Kidney capillary endothelial cell (primary cell): Measurements from ENCODE around the gene CRISP1.
"Not testable (repeated sequence)": the region's sequence is repeated elsewhere in the genome, so short reads cannot be mapped to it uniquely, and the experiment has no call there.

ENCODE experiments used
- DNase-seq: peaks from one replicate; pipeline ENCODE4 v3.0.0-alpha.2; 2018; ENCODE audit warnings: low spot score

Gene CRISP1, protein sequence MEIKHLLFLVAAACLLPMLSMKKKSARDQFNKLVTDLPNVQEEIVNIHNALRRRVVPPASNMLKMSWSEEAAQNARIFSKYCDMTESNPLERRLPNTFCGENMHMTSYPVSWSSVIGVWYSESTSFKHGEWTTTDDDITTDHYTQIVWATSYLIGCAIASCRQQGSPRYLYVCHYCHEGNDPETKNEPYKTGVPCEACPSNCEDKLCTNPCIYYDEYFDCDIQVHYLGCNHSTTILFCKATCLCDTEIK

GRCh38 chr6:49866485-49866943 is at the start of gene CRISP1:
Gene CRISP1 (minus strand): TSS chr6:49866535. CDS start chr6:49857400, 9,135 bp downstream.
- DNase-seq, result no peak

DNA sequence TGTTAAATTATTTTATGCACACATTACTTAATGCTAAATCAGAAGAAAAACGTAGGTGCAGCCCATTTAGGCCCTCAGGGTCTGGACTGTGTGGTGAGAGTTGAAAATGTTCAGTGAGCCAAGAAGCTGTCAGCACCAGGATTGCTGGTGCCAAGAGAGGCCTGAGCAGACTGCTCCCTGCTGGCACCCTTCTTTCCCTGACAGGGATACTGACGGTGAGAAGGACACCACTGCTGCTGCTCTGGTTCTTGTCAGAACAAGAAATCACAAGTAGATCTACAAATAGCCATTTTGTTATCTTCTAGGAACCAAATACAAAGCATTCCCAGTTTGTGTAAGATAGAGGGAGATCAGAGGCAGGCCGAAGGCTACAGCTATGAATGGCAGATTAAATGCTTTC is 48.7 kb upstream of the CRISP1 start:
- no peak for DNase-seq

- no peak for DNase-seq
Measured at GRCh38 chr6:49913636-49914375, 47.5 kb upstream of the CRISP1 start.

GRCh38 chr6:49912196-49912595 is 45.9 kb upstream of the CRISP1 start:
- no peak for DNase-seq

- no peak for DNase-seq
Measured at GRCh38 chr6:49911252-49911651, 44.9 kb upstream of the CRISP1 start.

DNA sequence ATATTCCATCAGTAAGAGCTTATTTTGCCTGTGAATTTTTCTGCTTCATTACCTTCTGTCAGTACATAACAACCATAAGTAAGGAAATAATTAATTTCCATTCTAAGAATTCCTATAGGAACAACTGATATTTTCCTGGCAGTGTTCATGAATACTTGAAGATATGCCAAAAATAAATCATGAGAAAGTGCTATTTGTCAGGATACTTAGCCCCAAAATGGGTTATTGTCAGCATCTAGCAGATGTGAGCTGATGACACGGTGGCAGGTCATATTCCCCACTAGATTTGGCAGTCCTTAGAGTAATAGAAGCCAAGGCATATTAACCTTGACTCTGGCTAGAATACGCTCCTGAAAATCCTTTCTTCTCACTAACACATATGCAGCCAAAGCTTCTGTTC is 43.2 kb upstream of the CRISP1 start:
- no peak for DNase-seq

- no peak for DNase-seq
Measured at GRCh38 chr6:49906526-49906925, 40.2 kb upstream of the CRISP1 start.

DNA sequence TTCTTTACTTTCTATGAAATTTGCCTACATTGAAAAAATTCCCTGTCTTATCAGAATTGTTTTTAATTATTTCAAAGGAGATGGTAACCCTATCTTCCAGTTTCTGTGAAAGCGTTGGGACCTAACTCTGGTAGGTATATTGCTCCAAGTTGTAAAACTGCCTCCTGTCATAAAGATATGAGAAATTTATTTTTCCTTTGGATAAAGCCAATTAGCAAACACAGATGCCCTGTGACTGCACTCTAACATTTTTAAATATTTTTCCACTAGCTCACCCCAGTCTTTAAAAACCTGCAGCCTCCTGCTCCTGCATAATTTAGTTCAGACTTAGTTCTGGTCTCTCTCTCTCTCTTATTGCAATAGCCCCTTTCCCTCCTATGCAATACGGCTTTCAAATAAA is 39.0 kb upstream of the CRISP1 start:
- DNase-seq, result no peak

DNA sequence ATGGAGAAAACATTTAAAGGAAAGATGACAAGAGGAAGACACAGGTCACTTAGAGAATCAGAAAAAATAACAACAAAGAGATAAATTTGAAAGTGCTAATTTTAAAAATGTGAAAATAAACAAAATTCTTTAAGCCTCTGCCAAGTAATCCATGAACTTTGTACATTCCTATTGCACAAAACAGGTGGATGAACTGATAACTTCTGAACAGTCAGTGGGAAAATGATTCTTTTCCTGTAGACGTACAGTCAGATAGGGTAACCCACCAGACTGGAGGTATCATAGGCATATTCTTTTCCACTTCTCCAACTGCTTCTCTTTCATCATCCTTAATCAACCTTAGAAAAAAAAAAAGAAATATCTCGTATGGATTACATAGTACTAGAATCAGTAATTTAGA is 36.5 kb upstream of the CRISP1 start:
- no peak for DNase-seq

DNA sequence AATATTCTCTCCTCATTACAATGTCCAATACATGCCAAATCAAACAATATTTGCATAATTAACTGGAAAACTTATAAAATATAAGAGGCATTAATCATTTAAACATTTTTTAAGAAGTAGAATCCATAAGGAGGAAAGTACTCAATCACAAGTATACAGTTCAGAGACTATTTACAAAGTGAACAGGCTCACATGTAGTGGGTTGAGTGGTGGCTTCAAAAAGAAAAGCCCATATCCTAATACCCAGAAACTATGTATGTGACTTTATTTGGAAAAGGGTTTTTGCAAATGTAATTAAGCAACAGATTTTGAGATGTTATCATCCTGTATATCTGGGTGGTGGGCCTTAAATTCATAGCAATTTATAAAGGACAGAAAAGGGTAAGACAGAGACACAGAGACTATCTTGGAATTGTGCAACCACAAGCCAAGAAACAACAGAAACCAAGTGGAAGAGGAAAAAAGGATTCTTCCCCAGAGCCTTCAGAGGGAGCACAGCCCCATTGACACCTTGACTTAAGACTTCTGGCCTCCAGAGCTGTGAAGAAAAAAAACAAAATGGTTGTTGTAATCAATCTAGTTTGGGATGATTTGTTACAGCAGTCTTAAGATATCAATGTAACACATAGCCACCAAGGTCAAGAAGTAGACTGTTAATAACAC is 32.7 kb upstream of the CRISP1 start:
- no peak for DNase-seq

- DNase-seq, result not testable (repeated sequence)
Measured at GRCh38 chr6:49895553-49895952, 29.2 kb upstream of the CRISP1 start.

GRCh38 chr6:49892280-49892679 is 25.9 kb upstream of the CRISP1 start:
- no peak for DNase-seq

GRCh38 chr6:49890988-49891387 is 24.7 kb upstream of the CRISP1 start:
- DNase-seq, result no peak

DNA sequence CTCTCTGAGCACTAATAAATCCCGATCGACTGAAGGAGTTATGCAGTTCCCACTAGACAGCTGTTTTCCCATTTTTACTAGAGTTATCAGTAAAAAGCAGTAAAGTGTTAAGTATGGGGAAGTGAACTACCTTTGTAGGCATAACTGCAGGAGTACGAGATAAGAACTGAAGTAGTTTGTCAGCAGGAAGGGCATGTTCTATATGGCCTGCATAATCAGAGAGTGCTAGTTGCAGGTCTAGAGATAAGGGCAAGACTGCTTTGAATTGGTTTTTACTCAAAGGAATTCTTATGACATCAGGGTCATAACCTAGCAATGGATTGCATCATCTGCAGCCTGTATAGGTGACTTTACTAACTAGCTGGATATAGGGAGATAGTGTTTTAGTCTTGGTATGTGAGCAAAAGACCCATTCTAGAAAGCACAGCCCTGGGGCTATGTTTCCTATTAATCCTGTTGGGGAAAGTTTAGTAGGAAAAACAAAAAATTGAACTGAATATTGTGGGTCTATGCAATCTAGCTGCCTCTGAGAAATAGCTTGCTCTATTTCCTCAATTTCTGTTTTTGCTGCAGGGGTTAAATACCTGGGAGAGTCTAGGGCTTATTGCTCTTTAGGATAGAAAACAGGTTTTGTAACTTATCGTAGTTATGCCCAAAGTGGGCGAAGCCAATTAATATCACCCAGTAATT is 22.6 kb upstream of the CRISP1 start:
- DNase-seq, result no peak

DNA sequence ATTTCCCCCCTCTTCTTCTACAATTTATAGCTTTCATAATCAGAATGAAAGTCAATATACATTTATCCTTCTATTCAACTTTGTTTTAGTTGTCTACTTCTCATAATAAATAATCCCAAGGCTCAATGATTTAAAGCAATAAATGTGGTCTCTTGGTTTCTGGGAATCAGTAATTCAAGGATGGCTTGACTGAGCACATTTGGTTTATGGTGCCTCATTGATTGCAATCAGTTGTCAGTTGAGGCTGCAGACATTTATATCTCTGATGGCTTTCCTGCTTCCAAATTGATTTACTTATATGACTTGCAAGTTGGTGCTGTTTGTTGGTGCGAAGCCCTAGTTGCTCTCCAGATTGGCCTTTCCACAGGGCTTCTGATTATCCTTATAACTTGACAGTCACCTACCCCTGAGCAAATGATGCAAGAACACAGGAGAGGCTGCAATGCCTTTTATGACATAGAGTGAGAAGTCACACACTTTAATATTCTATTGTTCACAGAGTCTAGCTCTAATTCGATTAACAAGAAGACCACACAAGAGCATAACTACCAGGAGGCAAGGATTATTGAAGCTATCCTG is 2.7 kb upstream of the CRISP1 start:
- no peak for DNase-seq

- no peak for DNase-seq
Measured at GRCh38 chr6:49856282-49856681, 10.1 kb downstream of the CRISP1 start.

- no peak for DNase-seq
Measured at GRCh38 chr6:49855221-49855620, 11.1 kb downstream of the CRISP1 start.

GRCh38 chr6:49852975-49853374 is 13.4 kb downstream of the CRISP1 start:
- no peak for DNase-seq

DNA sequence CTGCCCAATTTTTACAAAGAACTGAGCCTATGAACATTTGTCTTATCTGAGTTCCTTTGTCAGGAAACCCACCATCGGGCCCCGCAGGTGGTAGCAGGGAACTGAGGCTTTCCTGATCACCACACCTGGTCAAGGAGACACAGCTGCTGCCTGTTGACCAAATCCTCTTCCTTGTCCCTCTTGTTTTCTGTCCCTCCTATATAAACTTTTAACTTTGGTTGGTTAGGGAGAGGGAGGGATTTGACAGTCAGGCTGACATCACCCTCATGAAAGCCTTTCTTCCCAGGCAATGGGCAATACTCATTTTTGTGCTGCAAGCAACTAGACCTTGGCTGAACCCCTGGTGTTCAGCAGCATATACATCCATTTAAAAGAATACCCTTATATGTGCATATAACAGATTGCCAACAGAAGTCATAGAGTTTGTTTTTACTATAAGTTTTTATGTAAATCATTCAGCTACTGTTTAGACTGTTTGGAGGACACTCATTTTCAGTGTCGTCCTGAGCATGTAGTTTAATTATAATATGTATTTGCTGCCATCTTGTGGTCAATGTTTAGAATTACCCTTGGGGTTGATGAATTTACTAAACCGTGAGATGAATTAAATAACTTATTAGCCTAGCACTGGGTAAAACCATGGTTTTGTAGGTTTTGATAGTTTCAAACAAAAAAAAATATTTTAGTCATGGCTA is 17.0 kb downstream of the CRISP1 start:
- DNase-seq, result peak; percentile 65

DNA sequence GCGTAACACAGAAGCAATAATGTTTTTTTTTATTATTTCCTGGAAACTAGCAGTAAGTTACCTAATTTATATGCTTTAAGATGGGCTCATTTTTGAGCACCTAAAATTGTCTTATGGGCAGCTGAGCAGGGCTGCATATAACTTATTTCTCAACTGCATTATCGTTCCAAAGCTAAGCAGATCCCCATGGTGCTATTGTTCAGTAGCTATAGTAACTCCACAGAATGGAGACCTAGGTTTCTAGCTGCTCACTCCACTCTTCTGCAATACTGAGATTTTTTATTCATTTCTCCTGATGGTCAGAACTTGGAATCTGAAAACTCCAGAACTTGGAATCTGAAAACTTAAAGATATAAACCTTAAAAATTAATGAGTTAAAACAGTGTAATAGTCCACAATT is 18.7 kb downstream of the CRISP1 start:
- no peak for DNase-seq

GRCh38 chr6:49847014-49847413 is 19.3 kb downstream of the CRISP1 start:
- DNase-seq, result no peak

- no peak for DNase-seq
Measured at GRCh38 chr6:49841424-49841823, 24.9 kb downstream of the CRISP1 start.
